ENCODE measurements around the gene CSH1.
"Not testable (repeated sequence)": the region's sequence is repeated elsewhere in the genome, so short reads cannot be mapped to it uniquely, and the experiment has no call there.

Gene CSH1

DNA sequence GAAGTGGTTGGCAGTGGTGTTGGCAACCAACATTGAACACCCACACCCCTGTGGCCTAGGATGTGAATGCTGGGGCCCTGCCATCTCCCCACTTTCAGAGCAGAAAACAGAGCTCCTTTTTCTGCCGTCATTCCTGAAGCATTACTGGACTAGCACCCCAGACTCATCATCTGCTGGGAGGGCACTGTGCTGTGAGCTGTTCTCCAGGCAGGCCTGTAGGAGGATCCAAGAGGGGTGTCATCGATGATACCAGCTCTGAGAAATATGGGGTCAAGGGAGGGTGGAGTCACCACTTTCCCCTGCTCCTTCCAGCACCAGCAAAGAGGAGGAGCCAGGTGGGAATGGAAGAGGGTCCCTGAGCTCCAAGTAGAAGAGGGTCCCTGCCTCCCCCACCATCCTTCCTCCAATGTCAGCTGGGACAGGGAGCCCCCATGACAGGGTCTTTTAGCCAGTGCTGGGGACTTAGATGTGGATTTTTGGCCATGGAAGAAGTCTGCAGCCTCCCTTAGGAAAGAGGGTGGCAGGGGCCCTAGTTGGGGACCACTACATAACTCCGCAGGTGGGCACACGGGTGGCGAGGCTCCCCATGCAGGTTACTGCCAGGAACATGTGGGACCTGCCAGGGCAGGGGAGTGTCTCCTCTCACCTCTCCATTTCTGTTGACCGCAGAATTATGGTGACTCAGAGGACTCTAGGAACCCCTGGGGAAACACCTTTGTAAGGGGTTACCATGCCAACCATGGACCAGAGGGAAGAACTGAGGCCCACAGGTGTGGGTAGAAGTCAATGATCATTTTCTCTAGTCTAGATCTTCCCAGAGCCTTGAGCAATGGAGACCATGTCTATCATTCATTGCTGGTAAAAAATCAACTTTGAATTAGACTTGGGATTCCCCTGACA, 2.8 kb upstream of the CSH1 start:
- peak; percentile 16 to 25 for DNase-seq

- DNase-seq: not testable (repeated sequence)
Observed at GRCh38 chr17:63894821-63895220, 1.6 kb downstream of the CSH1 start.

GRCh38 chr17:63894021-63894420, 2.4 kb downstream of the CSH1 start:
- DNase-seq: not testable (repeated sequence)

DNA sequence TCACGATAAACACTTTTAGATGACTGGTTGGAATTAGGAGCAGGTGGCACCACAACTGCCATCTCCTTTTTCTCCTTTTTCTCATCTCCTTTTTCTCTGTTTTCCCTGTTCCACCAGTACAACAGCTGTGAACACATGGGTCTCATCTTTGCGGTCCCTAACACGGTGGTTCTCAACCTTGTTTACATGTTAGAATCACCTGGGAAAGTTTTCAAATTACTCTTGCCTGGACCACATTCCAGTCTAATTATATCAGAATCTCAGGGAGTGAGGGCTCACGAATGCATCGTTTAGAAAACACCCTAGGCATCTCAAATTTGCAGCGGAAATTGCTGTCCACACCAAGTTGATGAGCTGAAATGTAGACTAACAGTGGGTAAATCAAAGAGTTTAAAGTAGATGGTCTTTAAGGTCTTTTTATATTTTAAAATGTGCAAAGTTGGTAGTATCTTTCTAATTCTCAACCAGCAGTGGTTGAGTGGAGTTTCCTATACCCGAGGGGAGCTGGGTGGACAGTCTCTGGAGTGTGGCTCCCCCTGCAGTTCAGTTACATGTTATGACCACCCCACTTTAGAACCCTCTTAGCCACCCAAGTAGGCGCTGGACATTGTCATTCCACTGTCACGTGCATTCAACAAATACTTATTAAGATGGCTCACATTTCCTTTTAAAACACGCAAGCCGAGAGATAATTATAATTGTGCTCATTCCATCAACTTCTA, 3.9 kb downstream of the CSH1 start:
- DNase-seq: not testable (repeated sequence)

DNA sequence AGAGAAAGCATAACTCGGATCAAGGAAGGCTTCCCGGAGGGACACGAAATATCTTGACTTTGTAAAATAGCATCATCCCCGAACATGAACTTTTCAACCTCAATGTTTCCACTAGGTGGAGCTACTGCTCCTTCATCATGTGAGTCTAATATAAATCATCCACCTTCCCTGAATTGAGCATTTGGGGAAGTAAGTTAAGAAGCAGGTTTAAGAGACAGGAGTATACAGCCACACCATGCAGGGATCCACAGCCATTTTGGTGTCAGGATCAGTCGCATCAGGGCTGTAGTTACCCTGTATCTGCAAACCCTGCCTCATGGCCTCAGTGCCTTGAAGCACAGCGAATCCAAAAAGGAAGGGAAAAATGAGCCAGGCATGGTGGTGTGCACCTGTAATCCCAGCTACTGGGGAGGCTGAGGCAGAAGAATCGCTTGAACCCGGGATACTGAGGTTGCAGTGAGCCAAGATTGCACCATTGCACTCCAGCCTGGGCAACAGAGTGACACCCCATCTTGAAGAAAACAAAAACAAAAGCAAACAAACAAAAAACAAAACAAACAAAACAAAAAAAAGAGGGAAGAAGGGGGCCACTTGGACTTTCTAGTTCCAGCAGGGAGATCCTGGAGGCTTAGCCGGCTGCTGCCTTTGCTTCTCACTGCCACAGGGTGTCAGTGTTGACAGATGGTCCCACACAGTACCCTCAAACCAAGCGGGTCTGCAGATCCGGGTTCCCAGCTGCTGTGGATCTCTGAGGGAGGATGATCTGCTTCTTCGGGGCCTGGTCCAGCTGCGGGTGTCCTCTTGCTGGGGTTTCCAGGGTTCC, 7.1 kb downstream of the CSH1 start:
- peak in 1 of 2 donors; percentile 22 for DNase-seq

DNA sequence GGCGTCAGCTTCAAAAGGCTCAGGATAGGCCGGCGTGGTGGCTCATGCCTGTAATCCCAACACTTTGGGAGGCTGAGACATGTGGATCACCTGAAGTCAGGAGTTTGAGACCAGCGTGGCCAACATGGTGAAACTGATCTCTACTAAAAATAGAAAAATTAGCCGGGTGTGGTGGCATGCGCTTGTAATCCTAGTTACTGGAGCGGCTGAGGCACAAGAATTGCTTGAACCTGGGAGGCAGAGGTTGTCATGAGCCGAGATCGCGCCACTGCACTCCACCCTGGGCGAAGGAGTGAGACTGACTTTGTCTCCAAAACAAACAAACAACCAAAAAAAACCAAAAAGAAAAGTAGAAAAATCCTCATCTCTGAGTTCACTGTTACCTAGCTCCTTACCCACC, 11.3 kb downstream of the CSH1 start:
- not testable (repeated sequence) for DNase-seq

GRCh38 chr17:63882626-63883126, 13.7 kb downstream of the CSH1 start:
- not testable (repeated sequence) for DNase-seq

DNA sequence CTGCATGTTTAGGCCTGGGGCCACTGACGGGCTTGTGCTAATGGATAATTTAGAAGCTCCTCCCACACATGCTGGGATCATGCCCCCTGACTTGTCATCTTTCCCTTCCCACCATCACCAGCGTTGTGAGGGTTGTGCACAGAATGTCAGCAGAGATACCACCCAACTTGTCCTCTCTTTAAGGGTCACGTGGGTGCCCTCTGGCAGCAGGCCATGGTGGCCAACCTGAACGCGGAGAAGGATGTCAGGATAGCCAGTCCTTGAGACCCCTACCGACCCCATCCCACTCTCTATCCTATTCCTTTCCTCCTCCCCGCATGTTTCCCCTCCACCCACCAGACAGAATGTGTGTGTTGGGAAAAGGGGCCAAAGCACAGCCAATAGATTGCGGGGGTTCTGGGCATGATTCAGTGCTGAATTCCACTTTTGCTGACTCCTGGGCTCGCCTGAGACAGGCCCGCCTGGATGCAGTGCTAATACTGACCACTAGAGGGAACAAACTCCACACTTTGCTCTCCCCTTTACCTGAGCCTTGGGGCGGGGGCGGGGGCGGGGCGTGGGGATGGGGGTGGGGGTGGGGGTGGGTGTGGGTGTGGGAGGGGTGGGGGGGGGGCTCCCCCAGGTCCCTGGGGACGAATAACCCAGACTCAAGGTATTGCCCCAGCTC, 14.3 kb downstream of the CSH1 start, which contains the start of gene GH2:
Gene GH2 (minus strand): TSS at position 10 of the 667 bp plus-strand sequence. CDS start 143 bp downstream, outside the sequence.
- DNase-seq: peak; percentile 65 to 70

- DNase-seq: not testable (repeated sequence)
Observed at GRCh38 chr17:63881337-63881736, 15.0 kb downstream of the CSH1 start.

GRCh38 chr17:63880706-63881105, 15.7 kb downstream of the CSH1 start:
- no peak for DNase-seq

DNA sequence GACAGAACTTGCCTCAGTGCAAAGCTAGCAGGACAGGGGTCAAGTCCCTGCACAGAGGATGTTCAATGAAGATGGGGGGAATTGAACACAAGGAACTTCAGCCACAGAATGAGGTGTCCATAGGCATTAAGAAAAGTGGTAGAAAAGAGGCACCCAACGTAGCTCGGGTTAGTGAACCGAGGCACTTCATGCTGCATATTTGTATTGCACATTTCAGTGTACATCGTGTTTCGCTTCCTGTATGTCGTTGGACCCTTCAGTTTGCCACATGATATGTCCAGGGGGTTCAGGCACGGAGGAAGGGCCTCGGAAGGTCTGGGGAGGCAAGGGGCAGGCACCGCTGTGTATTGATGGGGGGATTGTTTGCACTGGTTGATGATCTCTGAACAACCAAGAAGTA, 18.0 kb downstream of the CSH1 start:
- not testable (repeated sequence) for DNase-seq

- DNase-seq: not testable (repeated sequence)
Observed at GRCh38 chr17:63874693-63875092, 21.7 kb downstream of the CSH1 start.

DNA sequence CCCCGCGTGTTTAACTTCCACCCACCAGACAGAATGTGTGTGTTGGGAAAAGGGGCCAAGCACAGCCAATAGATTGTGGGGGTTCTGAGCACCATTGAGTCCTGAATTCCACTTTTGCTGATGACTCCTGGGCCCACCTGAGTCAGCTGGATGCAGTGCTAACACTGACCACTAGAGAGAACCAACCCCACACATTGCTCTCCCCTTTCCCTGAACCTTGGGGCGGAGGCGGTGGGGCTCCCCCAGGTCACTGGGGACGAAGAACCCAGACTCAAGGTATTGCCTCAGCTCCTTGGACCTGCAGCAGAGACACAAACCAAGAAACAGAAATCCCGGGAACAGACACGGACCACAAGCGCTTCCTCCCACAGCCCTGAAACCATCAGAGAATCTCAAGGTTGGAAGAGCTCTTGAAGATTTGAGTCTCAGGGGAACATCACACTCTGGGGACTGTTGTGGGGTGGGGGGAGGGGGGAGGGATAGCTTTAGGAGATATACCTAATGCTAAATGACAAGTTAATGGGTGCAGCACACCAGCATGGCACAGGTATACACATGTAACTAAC, 22.2 kb downstream of the CSH1 start:
- DNase-seq: not testable (repeated sequence)

GRCh38 chr17:63873577-63873976, 22.8 kb downstream of the CSH1 start, which contains the start of gene CSH2:
TSS of gene CSH2 (minus strand) at chr17:63873677. CDS start at chr17:63873614, 63 bp downstream.
- not testable (repeated sequence) for DNase-seq

GRCh38 chr17:63871646-63872365, 24.6 kb downstream of the CSH1 start:
- not testable (repeated sequence) for DNase-seq

- DNase-seq: not testable (repeated sequence)
Observed at GRCh38 chr17:63870292-63870665, 26.1 kb downstream of the CSH1 start.

- DNase-seq: not testable (repeated sequence)
Observed at GRCh38 chr17:63869491-63870291, 26.7 kb downstream of the CSH1 start.

- not testable (repeated sequence) for DNase-seq
Observed at GRCh38 chr17:63866625-63867024, 29.7 kb downstream of the CSH1 start.

DNA sequence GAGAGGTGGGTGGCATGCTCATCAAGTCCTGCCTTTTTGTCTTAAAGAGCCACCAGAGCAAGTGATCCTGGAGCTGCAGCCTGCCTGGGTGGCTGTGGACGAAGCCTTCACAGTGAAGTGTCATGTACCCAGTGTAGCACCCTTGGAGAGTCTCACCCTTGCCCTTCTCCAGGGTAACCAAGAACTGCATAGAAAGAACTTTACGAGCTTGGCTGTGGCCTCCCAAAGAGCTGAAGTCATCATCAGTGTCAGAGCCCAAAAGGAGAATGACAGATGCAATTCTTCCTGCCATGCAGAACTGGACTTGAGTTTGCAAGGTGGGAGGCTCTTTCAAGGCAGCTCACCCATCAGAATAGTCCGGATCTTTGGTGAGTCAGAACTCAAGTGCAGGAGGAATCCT, 37.1 kb downstream of the CSH1 start:
- no peak for DNase-seq

DNA sequence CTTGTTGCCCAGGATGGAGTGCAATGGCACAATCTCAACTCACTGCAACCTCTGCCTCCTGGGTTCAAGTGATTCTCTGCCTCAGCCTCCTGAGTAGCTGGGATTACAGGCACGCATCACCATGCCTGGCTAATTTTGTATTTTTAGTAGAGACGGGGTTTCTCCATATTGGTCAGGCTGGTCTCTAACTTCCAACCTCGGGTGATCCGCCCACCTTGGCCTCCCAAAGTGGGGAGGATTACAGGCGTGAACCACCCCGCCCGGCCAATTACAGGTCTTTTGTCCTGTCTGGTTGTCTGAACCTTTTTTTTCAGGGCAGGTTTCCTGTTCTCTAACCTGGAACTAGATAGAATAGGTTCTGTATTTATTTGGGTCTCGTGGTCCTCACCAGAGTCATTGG, 39.9 kb downstream of the CSH1 start:
- DNase-seq: not testable (repeated sequence)

Data from stimulated activated CD4-positive, alpha-beta T cell treated with anti-CD3 and anti-CD28 coated beads, Interleukin-2, amount 100 ng/mL, for 24 hours (primary cell).